GM23338 (cell line): ENCODE measurements around the gene POPDC2. TPM values are rescaled to one million over a fixed set of nuclear protein-coding genes. Genes with fewer than 3 reads are reported as not detected.

Experiments
- ATAC-seq: fragments of 200-7000 bp; cut with Tn5 transposase; 3 replicates; pipeline ENCODE4 v1.9.1; 2020
- DNase-seq: peaks from one replicate; pipeline ENCODE4 v3.0.0-alpha.2; 2015; ENCODE audit warnings: low spot score
- H2AFZ ChIP-seq: fragments of 200-600 bp; sonication (generic); 2 replicates; pipeline ENCODE4 v1.8.0; 2016; ENCODE audit warnings: antibody characterized with exemption, mild to moderate bottlenecking, moderate library complexity
- H3F3A ChIP-seq: fragments of 200-600 bp; sonication (generic); replicated peaks from 2 replicates; pipeline ENCODE4 v1.8.0; 2017; ENCODE audit warnings: antibody characterized with exemption, mixed run types, low read depth
- H3K27ac ChIP-seq: fragments of 200-600 bp; sonication (generic); 2 replicates; pipeline ENCODE4 v1.6.1; 2016; ENCODE audit warnings: low read depth
- H3K27me3 ChIP-seq: fragments of 200-600 bp; sonication (generic); 2 replicates; pipeline ENCODE4 v1.8.0; 2016; ENCODE audit warnings: mild to moderate bottlenecking, mixed run types, moderate library complexity; ENCODE audit not compliant: insufficient read depth
- H3K36me3 ChIP-seq: fragments of 200-600 bp; sonication (generic); 2 replicates; pipeline ENCODE4 v1.8.0; 2016; ENCODE audit warnings: mild to moderate bottlenecking; ENCODE audit not compliant: insufficient read depth
- H3K4me1 ChIP-seq: fragments of 200-600 bp; sonication (generic); 2 replicates; pipeline ENCODE4 v1.8.0; 2016; ENCODE audit warnings: mild to moderate bottlenecking, moderate library complexity; ENCODE audit not compliant: insufficient read depth
- H3K4me2 ChIP-seq: fragments of 200-600 bp; sonication (generic); 2 replicates; pipeline ENCODE4 v1.7.1; 2017; ENCODE audit warnings: mixed run types
- H3K4me3 ChIP-seq: fragments of 200-600 bp; sonication (generic); 2 replicates; pipeline ENCODE4 v1.6.1; 2016; ENCODE audit warnings: mixed run types
- H3K79me2 ChIP-seq: fragments of 200-600 bp; sonication (generic); replicated peaks from 2 replicates; pipeline ENCODE4 v1.8.0; 2017; ENCODE audit warnings: mild to moderate bottlenecking; ENCODE audit not compliant: insufficient read depth
- H3K9me2 ChIP-seq: fragments of 200-600 bp; sonication (generic); 2 replicates; pipeline ENCODE4 v1.8.0; 2017; ENCODE audit not compliant: insufficient read depth
- H4K20me1 ChIP-seq: fragments of 200-600 bp; sonication (generic); replicated peaks from 2 replicates; pipeline ENCODE4 v1.8.0; 2017; ENCODE audit warnings: mild to moderate bottlenecking; ENCODE audit not compliant: insufficient read depth
- H3K27ac Mint-ChIP-seq: 2 replicates; pipeline ENCODE4 v1.8.0; 2020; ENCODE audit warnings: inconsistent platforms, mild to moderate bottlenecking, moderate library complexity, mixed read lengths
- H3K27me3 Mint-ChIP-seq: 3 replicates; pipeline ENCODE4 v1.8.0; 2022; ENCODE audit warnings: low read depth, mild to moderate bottlenecking, moderate library complexity, mixed read lengths, inconsistent platforms; ENCODE audit not compliant: insufficient read depth, poor library complexity
- H3K36me3 Mint-ChIP-seq: 3 replicates; pipeline ENCODE4 v1.8.0; 2021; ENCODE audit warnings: low read depth, mild to moderate bottlenecking, inconsistent platforms, moderate library complexity, mixed read lengths
- H3K4me1 Mint-ChIP-seq: 3 replicates; pipeline ENCODE4 v1.8.0; 2020; ENCODE audit warnings: mild to moderate bottlenecking, inconsistent platforms, mixed read lengths
- H3K4me3 Mint-ChIP-seq: 3 replicates; pipeline ENCODE4 v1.8.0; 2021; ENCODE audit warnings: moderate library complexity, mild to moderate bottlenecking, inconsistent platforms, mixed read lengths
- H3K9me3 Mint-ChIP-seq: 3 replicates; pipeline ENCODE4 v1.8.0; 2020; ENCODE audit warnings: moderate library complexity, mild to moderate bottlenecking, inconsistent platforms, mixed read lengths
- ETS1 ChIP-seq: IDR thresholded peaks from 2 replicates; pipeline ENCODE4 v1.6.1; 2016; ENCODE audit warnings: antibody characterized with exemption
- EZH2 ChIP-seq: fragments of 200-600 bp; sonication (generic); IDR thresholded peaks from one replicate; pipeline ENCODE4 v1.8.0; 2017; ENCODE audit warnings: antibody characterized with exemption, mild to moderate bottlenecking, low read depth; ENCODE audit not compliant: unreplicated experiment
- JUNB ChIP-seq: IDR thresholded peaks from one replicate; pipeline ENCODE4 v1.6.1; 2016; ENCODE audit warnings: antibody characterized with exemption; ENCODE audit not compliant: unreplicated experiment
- NANOG ChIP-seq: IDR thresholded peaks from 2 replicates; pipeline ENCODE4 v1.6.1; 2016; ENCODE audit warnings: antibody characterized with exemption, borderline replicate concordance
- POLR2AphosphoS5 ChIP-seq: IDR thresholded peaks from 2 replicates; pipeline ENCODE4 v1.6.1; 2016; ENCODE audit warnings: antibody characterized with exemption, low read depth
- REST ChIP-seq: IDR thresholded peaks from one replicate; pipeline ENCODE4 v1.6.1; 2018; ENCODE audit warnings: antibody characterized with exemption; ENCODE audit not compliant: unreplicated experiment
- STAT1 ChIP-seq: IDR thresholded peaks from one replicate; pipeline ENCODE4 v1.6.1; 2016; ENCODE audit warnings: antibody characterized with exemption; ENCODE audit not compliant: unreplicated experiment
- ZNF114 ChIP-seq: fragments of 250-450 bp; sonication (Bioruptor Pico); IDR thresholded peaks from 2 replicates; pipeline ENCODE4 v1.5.0; 2020; ENCODE audit warnings: mild to moderate bottlenecking, moderate library complexity
- ZNF331 ChIP-seq: fragments of 250-450 bp; sonication (Bioruptor Pico); IDR thresholded peaks from 2 replicates; pipeline ENCODE4 v1.5.0; 2020; ENCODE audit warnings: low read depth, mild to moderate bottlenecking, moderate library complexity
- polyA plus RNA-seq: library from polyadenylated mRNA; unstranded; fragments of >200 nt; fragmentation: Nextera tagmentation; extraction: Ambion mirVana; gene quantifications from 2 replicates; pipeline ENCODE4 v1.2.1, GENCODE V29; 2016
- total RNA-seq: library from RNA; depleted of rRNA; stranded (reverse); fragments of >200 nt; shearing (Covaris generic); gene quantifications from 2 replicates; pipeline ENCODE4 v1.2.3, GENCODE V29; 2014

The POPDC2 gene
- total and polyA plus RNA-seq, 2 experiments from 2014 or later: 0.36 TPM; not detected in 1

- TF ChIP-seq JUNB (no peak), ETS1 (no peak), EZH2 (no peak), STAT1 (no peak), POLR2AphosphoS5 (no peak), ZNF331 (CRISPR knock-in tag) (no peak), ZNF114 (CRISPR knock-in tag) (no peak), REST (no peak), NANOG (no peak)
Measured at GRCh38 chr3:119626196-119626595, 34.2 kb downstream of the POPDC2 start (continued).

GRCh38 chr3:119625451-119626153 lies 34.8 kb downstream of the POPDC2 start:
- H3K9me3 Mint-ChIP-seq: no peaks in the 10 kb centered on the region
- Histone ChIP-seq H3K27ac (no peak overlapping the region), H3F3A (no peaks in the 10 kb centered on the region), H2AFZ (peak overlapping the region; percentile 28; the same call in 1 of the 2 replicates), H3K27me3 (no peaks in the 10 kb centered on the region), H4K20me1 (no peaks in the 10 kb centered on the region), H3K4me3 (no peak overlapping the region), H3K9me2 (no peaks in the 10 kb centered on the region), H3K36me3 (no peaks in the 10 kb centered on the region), H3K4me2 (no peak overlapping the region), H3K4me1 (no peaks in the 10 kb centered on the region), H3K79me2 (no peaks in the 10 kb centered on the region)
- no peak for TF ChIP-seq ZNF331 (CRISPR knock-in tag)
- no peak for TF ChIP-seq REST
- TF ChIP-seq POLR2AphosphoS5: no peak
- TF ChIP-seq JUNB: no peak
- TF ChIP-seq STAT1: no peak
- ATAC-seq (no peak), DNase-seq (no peak)
- no peaks in the 10 kb centered on the region for H3K36me3 Mint-ChIP-seq
- H3K4me1 Mint-ChIP-seq: peaks cover 18% of the 10 kb centered on the region
- no peak overlapping the region for H3K27ac Mint-ChIP-seq
- H3K27me3 Mint-ChIP-seq: peaks cover 4% of the 10 kb centered on the region
- H3K4me3 Mint-ChIP-seq: no peak overlapping the region
